ENCODE results near the gene HRH1. TPM values are rescaled to one million over a fixed set of nuclear protein-coding genes. Genes with fewer than 3 reads are reported as not detected.

HRH1 gene
- total and polyA plus RNA-seq, 10 of the 15 experiments (the other 5 are each of a cell fraction or from before 2014, with no cell fraction given), result not detected

- TF ChIP-seq ZNF687 (IDR thresholded peaks at IDR 0.05) (peak; percentile 46; the same call in 1 of the 2 replicates), ZBTB40 (IDR thresholded peaks at IDR 0.05; ENCODE audit: borderline replicate concordance) (peak; percentile 57; the same call in 1 of the 2 replicates), CUX1 (IDR thresholded peaks at IDR 0.05; ENCODE audit: insufficient replicate concordance, low read depth, low read length) (peak; percentile 26), RBBP5 (conservative IDR thresholded peaks at IDR 0.05) (0 out of 2 replicates have a peak, but pooled peaks have one; percentile 29), ZSCAN29 (IDR thresholded peaks at IDR 0.05) (peak; percentile 4; the same call in 1 of the 2 replicates), NBN (IDR thresholded peaks at IDR 0.05) (0 out of 2 replicates have a peak, but pooled peaks have one; percentile 41), ASH2L (IDR thresholded peaks at IDR 0.05; ENCODE audit: borderline replicate concordance, low read depth) (no peak), NR2C1 (IDR thresholded peaks at IDR 0.05) (no peak), SKIL (IDR thresholded peaks at IDR 0.05; ENCODE audit: low read depth, poor library complexity, severe bottlenecking) (peak; percentile 87), TCF7 (IDR thresholded peaks at IDR 0.05; ENCODE audit: borderline replicate concordance) (no peak), SPI1 (IDR thresholded peaks at IDR 0.05; ENCODE audit: borderline replicate concordance, insufficient read depth, low read depth, low read length) (peak; percentile 73)
Observed at GRCh38 chr3:11288786-11289637, 134.7 kb downstream of the HRH1 start (continued).
